Measurements from ENCODE around the gene CAPRIN2.

CAPRIN2 gene

DNA sequence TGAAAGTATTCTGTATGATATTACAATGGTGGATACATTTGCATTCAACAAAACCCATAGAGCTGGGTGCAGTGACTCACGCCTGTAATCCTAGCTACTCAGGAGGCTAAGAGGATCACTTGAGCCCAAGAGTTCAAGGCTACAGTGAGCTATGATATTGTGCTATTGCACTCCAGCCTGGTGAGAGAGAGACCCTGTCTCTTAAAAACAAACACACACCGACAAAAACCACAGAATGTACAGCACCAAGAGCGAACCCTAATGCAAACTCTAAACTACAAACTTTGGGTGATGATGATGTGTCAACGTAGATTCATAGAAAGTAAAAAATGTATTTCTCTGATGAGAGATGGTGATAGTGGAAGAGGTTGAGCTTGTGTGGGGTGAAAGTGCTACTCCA is 8.6 kb downstream of the CAPRIN2 start:
- no peak overlapping the region for H3K27ac ChIP-seq
- TF ChIP-seq, protein P1, sequence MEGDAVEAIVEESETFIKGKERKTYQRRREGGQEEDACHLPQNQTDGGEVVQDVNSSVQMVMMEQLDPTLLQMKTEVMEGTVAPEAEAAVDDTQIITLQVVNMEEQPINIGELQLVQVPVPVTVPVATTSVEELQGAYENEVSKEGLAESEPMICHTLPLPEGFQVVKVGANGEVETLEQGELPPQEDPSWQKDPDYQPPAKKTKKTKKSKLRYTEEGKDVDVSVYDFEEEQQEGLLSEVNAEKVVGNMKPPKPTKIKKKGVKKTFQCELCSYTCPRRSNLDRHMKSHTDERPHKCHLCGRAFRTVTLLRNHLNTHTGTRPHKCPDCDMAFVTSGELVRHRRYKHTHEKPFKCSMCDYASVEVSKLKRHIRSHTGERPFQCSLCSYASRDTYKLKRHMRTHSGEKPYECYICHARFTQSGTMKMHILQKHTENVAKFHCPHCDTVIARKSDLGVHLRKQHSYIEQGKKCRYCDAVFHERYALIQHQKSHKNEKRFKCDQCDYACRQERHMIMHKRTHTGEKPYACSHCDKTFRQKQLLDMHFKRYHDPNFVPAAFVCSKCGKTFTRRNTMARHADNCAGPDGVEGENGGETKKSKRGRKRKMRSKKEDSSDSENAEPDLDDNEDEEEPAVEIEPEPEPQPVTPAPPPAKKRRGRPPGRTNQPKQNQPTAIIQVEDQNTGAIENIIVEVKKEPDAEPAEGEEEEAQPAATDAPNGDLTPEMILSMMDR (conservative IDR thresholded peaks at IDR 0.05; ENCODE audit: low read depth), result no peak
- POLR2A ChIA-PET (ENCODE audit: low non-redundant PET), result interaction anchor here (0.5 kb wide), 1 partner anchor 952 kb away, joined by 3 read pairs; no protein-coding TSS in a partner anchor
- CTCF ChIA-PET, result no interaction called here
- DNase-seq (ENCODE audit: low spot score), result no peak

GRCh38 chr12:30744321-30744720 is 10.4 kb downstream of the CAPRIN2 start:
- DNase-seq (ENCODE audit: low spot score), result no peak
- no peak overlapping the region for H3K27ac ChIP-seq
- ChIA-PET CTCF (interaction anchor here (0.5 kb wide), 1 partner anchor 9 kb away, joined by 3 read pairs; no protein-coding TSS in a partner anchor), POLR2A (ENCODE audit: low non-redundant PET) (interaction anchor here (0.5 kb wide), 1 partner anchor 9 kb away, joined by 3 read pairs; no protein-coding TSS in a partner anchor)
- TF ChIP-seq, protein P1 (conservative IDR thresholded peaks at IDR 0.05; ENCODE audit: low read depth), result no peak

- no peak for DNase-seq (ENCODE audit: low spot score)
- CTCF ChIA-PET, result interaction anchor here (0.7 kb wide), 1 partner anchor 45 kb away, joined by 3 read pairs; the partner anchor contains the start of gene IPO8
- TF ChIP-seq, protein P1 (conservative IDR thresholded peaks at IDR 0.05; ENCODE audit: low read depth), result no peak
- no peak overlapping the region for H3K27ac ChIP-seq
- POLR2A ChIA-PET (ENCODE audit: low non-redundant PET), result no interaction called here
These were observed 14.5 kb downstream of the CAPRIN2 start for GRCh38 chr12:30740274-30740673.

GRCh38 chr12:30739020-30739419 is 15.7 kb downstream of the CAPRIN2 start:
- H3K27ac ChIP-seq, result no peak overlapping the region
- ChIA-PET CTCF (no interaction called here), POLR2A (ENCODE audit: low non-redundant PET) (no interaction called here)
- TF ChIP-seq, protein P1 (conservative IDR thresholded peaks at IDR 0.05; ENCODE audit: low read depth), result no peak
- no peak for DNase-seq (ENCODE audit: low spot score)

DNA sequence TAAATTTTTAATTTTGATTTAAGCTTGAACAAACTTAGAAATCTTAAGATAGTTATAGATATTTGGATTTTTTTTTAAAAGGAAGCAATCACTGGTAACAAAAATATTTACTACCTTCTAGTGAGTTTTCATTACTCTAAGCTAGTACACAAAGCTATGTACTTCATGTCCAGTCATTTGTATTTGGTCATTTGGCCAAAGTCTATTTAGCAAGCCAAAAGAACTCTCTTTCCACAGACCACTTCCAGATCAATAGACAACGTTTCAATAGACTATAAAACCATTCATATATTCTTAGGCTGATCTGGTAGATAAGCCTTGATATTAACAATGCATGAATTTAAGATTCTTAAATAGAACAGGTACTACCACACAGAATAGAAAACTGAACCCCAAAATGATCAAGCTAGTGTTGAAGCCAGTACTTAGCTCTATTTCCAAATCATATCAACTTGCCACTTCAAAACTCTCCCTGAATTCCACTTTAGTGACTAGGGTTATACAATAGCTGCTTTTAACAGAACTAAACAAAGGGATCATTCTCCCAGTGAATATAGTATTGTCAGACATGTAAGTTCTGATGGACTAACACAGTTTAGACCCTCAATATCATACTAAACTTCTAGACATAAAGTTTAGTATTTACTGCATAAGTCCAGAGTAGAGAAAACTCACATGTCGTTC is 21.7 kb downstream of the CAPRIN2 start:
- no peak overlapping the region for H3K27ac ChIP-seq
- DNase-seq (ENCODE audit: low spot score), result no peak
- ChIA-PET POLR2A (ENCODE audit: low non-redundant PET) (no interaction called here), CTCF (no interaction called here)
- TF ChIP-seq, protein P1 (conservative IDR thresholded peaks at IDR 0.05; ENCODE audit: low read depth), result no peak

DNA sequence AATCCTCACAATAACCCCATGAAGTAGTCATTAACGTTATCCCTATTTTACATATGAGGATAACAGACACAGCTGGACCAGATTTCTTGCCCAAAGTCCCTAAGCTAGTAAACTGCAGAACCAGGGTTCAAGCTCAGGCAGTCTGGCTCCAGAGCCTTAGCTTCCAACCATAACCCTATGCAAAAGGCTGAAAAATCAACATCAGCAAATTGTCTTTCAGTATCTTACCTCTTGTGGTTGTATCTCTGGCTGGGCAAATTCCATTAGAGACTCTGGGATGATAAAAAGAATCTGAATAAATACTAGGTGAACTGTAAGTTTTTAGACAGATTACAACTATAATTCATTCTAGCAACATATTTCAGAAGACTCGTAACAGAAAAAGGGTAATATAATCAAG is 24.7 kb downstream of the CAPRIN2 start:
- POLR2A ChIA-PET (ENCODE audit: low non-redundant PET), result interaction anchor here (0.5 kb wide), 1 partner anchor 34 kb away, joined by 6 read pairs; the partner anchor contains the start of gene IPO8
- H3K27ac ChIP-seq, result no peak overlapping the region
- TF ChIP-seq, protein P1 (conservative IDR thresholded peaks at IDR 0.05; ENCODE audit: low read depth), result no peak
- no peak for DNase-seq (ENCODE audit: low spot score)
- CTCF ChIA-PET, result interaction anchor here (0.5 kb wide), 1 partner anchor 25 kb away, joined by 4 read pairs; no protein-coding TSS in a partner anchor
